NCI-H187 (cell line): ENCODE data around the gene SCAMP1.

Experiments used
- DNase-seq, 2 experiments: peaks; one replicate each; lab custom pipeline; 2025; lab: John Stamatoyannopoulos, UW

SCAMP1 gene

GRCh38 chr5:78513441-78513840 lies 153.0 kb downstream of the SCAMP1 start:
- DNase-seq, result no peak

DNA sequence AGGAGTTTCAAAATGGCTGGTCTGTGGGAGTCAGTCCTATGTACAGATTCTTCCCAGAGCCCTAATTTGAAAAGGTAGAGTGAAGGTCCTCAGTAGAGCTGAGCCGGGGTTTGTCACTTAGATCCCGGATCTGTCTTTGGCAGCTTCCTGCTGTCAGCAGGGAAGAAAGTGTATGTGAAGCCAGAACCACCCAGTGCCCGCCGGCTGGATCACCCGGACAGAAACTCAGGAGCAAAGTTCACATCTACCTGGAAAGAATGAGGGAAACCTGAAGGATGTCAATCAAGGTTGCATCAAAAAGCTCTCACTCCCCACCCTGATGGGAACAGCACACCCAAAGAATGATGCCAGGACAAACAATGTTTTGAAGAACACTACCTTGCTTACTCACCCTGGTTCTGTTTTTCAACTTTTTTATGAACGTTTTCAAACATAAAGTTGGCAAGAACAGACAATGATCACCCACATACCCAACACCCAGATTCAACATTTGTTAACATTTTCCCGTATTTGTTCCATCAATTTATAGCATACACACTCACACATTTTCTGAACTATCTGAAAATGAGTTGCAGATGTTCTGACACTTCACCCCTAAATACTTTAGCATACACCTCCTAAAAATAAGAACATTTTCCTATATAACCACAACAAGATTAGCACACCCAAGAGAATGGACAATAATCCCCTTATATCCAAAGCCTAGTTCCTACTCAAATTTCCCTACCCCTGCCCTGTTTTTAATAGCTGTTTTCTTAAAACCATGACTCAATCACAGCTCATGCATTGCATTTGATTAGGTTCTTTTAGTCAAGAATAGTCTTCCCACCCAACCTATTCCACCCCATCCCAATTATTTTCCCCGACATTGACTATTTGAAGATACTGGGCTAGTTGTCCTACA lies 154.3 kb downstream of the SCAMP1 start:
- DNase-seq, result no peak

- DNase-seq, result no peak
These were observed 155.3 kb downstream of the SCAMP1 start for GRCh38 chr5:78515670-78516069.

DNA sequence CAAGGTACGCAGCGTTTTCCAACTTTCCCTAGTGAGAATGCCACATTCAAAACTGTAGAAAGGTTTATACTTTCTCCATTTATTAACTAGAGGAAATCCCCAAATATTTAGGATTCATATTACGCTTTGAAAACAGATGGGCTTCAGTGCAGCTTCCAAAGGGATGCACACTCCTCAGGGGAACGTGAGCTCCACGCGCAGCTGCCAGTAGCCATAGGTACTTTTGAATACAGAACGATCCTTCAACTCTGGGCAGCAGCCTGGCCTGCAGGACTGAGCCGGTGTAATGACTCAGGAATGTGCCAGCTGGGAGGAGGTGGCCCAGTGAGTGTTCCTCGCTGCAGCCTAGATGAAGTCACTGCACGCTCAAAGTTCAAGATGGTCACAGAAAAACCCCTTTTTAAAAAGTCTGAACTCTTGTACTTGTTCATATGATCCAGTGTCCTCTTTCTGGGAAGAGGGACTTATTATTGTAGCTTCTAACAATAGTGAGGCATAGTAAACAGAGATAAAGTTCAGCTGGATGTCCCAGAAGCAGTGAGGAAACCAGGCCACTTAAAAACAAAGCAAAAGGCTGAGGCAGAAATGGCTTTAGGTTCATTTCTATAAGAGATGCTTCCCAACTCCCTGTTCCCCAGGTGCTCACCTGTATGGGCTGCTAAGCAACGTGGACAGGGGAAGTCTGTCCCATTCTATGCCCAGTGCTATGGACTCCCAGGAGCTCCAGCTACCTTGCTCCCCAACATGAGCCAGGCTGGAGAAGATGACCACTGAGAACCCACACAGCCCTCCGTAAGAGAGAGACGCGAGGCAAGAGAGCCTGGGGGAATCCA lies 158.2 kb downstream of the SCAMP1 start:
- no peak for DNase-seq

- DNase-seq, result no peak
These were observed 159.0 kb downstream of the SCAMP1 start for GRCh38 chr5:78519198-78519941.

GRCh38 chr5:78521455-78521854 lies 161.0 kb downstream of the SCAMP1 start:
- no peak for DNase-seq

GRCh38 chr5:78522476-78523260 lies 162.3 kb downstream of the SCAMP1 start:
- no peak for DNase-seq

DNA sequence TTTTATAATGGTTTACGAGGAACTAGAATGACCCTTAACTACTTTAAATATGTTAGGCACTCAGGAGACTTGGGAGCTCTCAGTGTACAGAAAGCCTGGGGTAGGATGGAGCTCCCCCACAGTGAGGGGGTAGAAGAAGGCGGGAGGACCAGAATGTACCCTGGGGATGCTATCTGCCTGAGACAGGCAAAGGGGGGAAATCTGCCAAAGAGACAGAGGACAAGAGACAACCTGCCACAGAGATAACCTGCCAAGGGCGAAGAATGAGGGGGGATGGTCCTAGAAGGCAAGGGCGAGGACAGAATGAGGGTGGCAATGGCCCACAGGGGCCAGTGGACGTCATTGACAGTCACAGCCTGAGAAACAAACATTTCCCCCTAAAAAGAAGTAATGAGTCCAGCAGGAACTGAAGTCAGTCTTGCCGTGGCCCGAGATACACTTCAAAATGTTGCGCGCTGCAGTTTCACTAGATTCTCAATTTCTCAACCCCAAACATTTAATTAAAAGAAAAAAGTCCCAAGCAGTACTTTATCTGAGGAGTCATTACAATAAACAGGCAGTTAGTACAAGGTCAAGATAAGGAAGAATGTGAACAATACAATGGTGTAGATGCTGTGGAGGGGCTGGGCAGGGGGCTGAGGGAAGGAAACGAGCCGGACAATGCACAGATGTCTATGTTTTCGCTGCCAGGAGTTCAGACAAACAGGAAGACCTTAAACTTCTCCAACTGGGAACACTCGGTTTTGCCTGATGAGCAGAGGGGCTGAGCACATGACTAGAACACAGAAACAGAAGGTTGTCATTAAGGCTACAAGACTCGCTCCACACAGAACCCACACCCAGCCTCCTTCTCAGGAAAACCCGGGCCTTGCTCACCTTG lies 163.1 kb downstream of the SCAMP1 start:
- no peak for DNase-seq

- no peak for DNase-seq
These were observed 165.7 kb downstream of the SCAMP1 start for GRCh38 chr5:78526049-78526525.

GRCh38 chr5:78527054-78527859 lies 166.8 kb downstream of the SCAMP1 start:
- DNase-seq, result no peak

DNA sequence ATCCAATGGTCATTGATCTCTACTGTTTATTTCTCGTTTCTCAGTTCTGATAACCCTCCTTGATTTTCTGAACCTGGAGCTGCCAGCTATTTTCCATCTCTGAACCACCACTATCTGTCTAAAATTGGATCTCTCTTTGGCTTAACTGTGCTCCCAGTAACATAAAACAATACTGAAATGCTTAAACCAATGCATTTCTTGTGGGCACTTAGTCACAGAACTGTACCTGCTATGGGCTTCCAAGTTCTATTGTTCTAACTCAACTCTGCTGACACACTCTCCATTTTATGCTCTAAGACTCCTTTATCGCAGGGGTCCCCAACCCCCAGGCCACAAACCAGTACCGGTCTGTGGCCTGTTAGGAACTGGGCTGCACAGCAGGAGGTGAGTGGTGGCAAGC lies 167.5 kb downstream of the SCAMP1 start:
- no peak for DNase-seq
